Testis (tissue), 3 donors: ENCODE results near the gene HSPA14. TPM values are rescaled to one million over a fixed set of nuclear protein-coding genes. Genes with fewer than 3 reads are reported as not detected.
"Not testable (repeated sequence)": the region's sequence is repeated elsewhere in the genome, so short reads cannot be mapped to it uniquely, and the experiment has no call there.

Source experiments
- DNase-seq: peaks from one replicate; pipeline ENCODE4 v3.0.0-alpha.2; 2019
- H3K27ac ChIP-seq, 2 donors: fragments of 200-600 bp; sonication (generic); one replicate each; pipeline ENCODE4 v1.5.1; 2019
- H3K27me3 ChIP-seq: fragments of 200-600 bp; sonication (generic); one replicate; pipeline ENCODE4 v1.5.1; 2019
- H3K36me3 ChIP-seq: fragments of 200-600 bp; sonication (generic); one replicate; pipeline ENCODE4 v1.5.1; 2017; ENCODE audit warnings: low read depth; ENCODE audit errors: missing control alignments
- H3K4me1 ChIP-seq: fragments of 200-600 bp; sonication (generic); one replicate; pipeline ENCODE4 v1.5.1; 2019
- H3K4me3 ChIP-seq, 2 donors: fragments of 200-600 bp; sonication (generic); one replicate each; pipeline ENCODE4 v1.5.1; 2017 to 2019
- H3K9me3 ChIP-seq: fragments of 200-600 bp; sonication (generic); one replicate; pipeline ENCODE4 v1.5.1; 2017
- CTCF ChIP-seq, 3 experiments: fragments of 450-650 bp in 2 of 3; fragments of 200-600 bp in 1 of 3; sonication (generic) in 1 of 3; IDR thresholded peaks; one replicate each; pipeline ENCODE4 v1.5.1; 2016 to 2019; ENCODE audit warnings: antibody characterized with exemption in 3 of 3, mild to moderate bottlenecking in 2 of 3, moderate library complexity in 1 of 3
- POLR2A ChIP-seq: fragments of 450-650 bp; IDR thresholded peaks from one replicate; pipeline ENCODE4 v1.6.1; 2017; ENCODE audit warnings: antibody characterized with exemption, mild to moderate bottlenecking, moderate library complexity
- WGBS, 2 donors: methylation state at CpG; one replicate each; pipeline ENCODE4 v1.1.5; 2018; 5-methylcytosine and 5-hydroxymethylcytosine counted together
- intact Hi-C: fragments of 100-400 bp; cut with DNase I; formaldehyde crosslinking; loops from one replicate; pipeline ENCODE4 v1.15.1; 2023; ENCODE audit warnings: low total_unique reads
- polyA plus RNA-seq: library from polyadenylated mRNA; stranded (reverse); fragments of 350-450 nt; fragmentation: Illumina TruSeq; extraction: RNeasy Lipid Tissue Mini Kit (QIAGEN cat#74804); gene quantifications from one replicate; pipeline ENCODE4 v1.2.3, GENCODE V29; 2014; ENCODE audit warnings: low read depth, low replicate concordance; ENCODE audit not compliant: insufficient read depth
- total RNA-seq, 2 donors: library from RNA; depleted of rRNA; stranded (reverse); fragments of >200 nt; gene quantifications; one replicate each; pipeline ENCODE4 v1.2.3, GENCODE V29; 2016

Gene HSPA14
- total and polyA plus RNA-seq, 3 donors from 2014 or later: 20.5 to 41.5 (median 24.6) TPM

GRCh38 chr10:14815681-14816080, 22.4 kb upstream of the HSPA14 start:
- no peak for TF ChIP-seq CTCF (IDR thresholded peaks at IDR 0.05)
- TF ChIP-seq POLR2A: no peak
- H3K4me1 ChIP-seq: no peaks in the 10 kb centered on the region
- DNase-seq: no peak
- 90 to 91% methylated on average over 6 of the region's 6 CpGs for WGBS, 2 donors
- H3K27me3 ChIP-seq: no peaks in the 10 kb centered on the region
- intact Hi-C loops: no loop called here
- H3K27ac ChIP-seq: no peak overlapping the region
- H3K36me3 ChIP-seq: no peaks in the 10 kb centered on the region
- no peak overlapping the region for H3K4me3 ChIP-seq
- H3K9me3 ChIP-seq: no peaks in the 10 kb centered on the region

- H3K4me3 ChIP-seq, H3K9me3 ChIP-seq, H3K4me1 ChIP-seq, DNase-seq, H3K27ac ChIP-seq, H3K36me3 ChIP-seq, intact Hi-C loops, H3K27me3 ChIP-seq: not testable (repeated sequence)
- 91% methylated on average over 7 of the region's 7 CpGs for WGBS, 2 donors
Measured at GRCh38 chr10:14816717-14817116, 21.4 kb upstream of the HSPA14 start.

GRCh38 chr10:14820010-14820774, 17.9 kb upstream of the HSPA14 start:
- Histone ChIP-seq H3K4me1 (no peaks in the 10 kb centered on the region), H3K27me3 (no peaks in the 10 kb centered on the region), H3K4me3 (no peak overlapping the region), H3K36me3 (no peaks in the 10 kb centered on the region), H3K27ac (no peak overlapping the region), H3K9me3 (no peaks in the 10 kb centered on the region)
- no peak for TF ChIP-seq POLR2A
- TF ChIP-seq CTCF (IDR thresholded peaks at IDR 0.05): no peak
- WGBS, 2 donors: 86 to 92% methylated on average over 10 of the region's 10 CpGs
- no peak for DNase-seq
- intact Hi-C loops: no loop called here

GRCh38 chr10:14820775-14821154, 17.3 kb upstream of the HSPA14 start:
- H3K4me1 ChIP-seq: no peaks in the 10 kb centered on the region
- WGBS, 2 donors: 85 to 96% methylated on average over 5 of the region's 5 CpGs
- no peak for DNase-seq
- H3K36me3 ChIP-seq: no peaks in the 10 kb centered on the region
- H3K4me3 ChIP-seq: no peak overlapping the region
- no peak for TF ChIP-seq CTCF (IDR thresholded peaks at IDR 0.05)
- no peak for TF ChIP-seq POLR2A
- intact Hi-C loops: no loop called here
- no peaks in the 10 kb centered on the region for H3K27me3 ChIP-seq
- H3K9me3 ChIP-seq: no peaks in the 10 kb centered on the region
- no peak overlapping the region for H3K27ac ChIP-seq

GRCh38 chr10:14821635-14822375, 16.3 kb upstream of the HSPA14 start:
- no peaks in the 10 kb centered on the region for H3K4me1 ChIP-seq
- no peak overlapping the region for H3K27ac ChIP-seq
- no peaks in the 10 kb centered on the region for H3K36me3 ChIP-seq
- no peaks in the 10 kb centered on the region for H3K9me3 ChIP-seq
- intact Hi-C loops: no loop called here
- H3K4me3 ChIP-seq: no peak overlapping the region
- WGBS, 2 donors: 76 to 81% methylated on average over 6 of the region's 6 CpGs
- DNase-seq: no peak
- no peaks in the 10 kb centered on the region for H3K27me3 ChIP-seq
- TF ChIP-seq POLR2A (no peak), CTCF (IDR thresholded peaks at IDR 0.05) (no peak)
